ENCODE data around the gene DBN1.

DNA sequence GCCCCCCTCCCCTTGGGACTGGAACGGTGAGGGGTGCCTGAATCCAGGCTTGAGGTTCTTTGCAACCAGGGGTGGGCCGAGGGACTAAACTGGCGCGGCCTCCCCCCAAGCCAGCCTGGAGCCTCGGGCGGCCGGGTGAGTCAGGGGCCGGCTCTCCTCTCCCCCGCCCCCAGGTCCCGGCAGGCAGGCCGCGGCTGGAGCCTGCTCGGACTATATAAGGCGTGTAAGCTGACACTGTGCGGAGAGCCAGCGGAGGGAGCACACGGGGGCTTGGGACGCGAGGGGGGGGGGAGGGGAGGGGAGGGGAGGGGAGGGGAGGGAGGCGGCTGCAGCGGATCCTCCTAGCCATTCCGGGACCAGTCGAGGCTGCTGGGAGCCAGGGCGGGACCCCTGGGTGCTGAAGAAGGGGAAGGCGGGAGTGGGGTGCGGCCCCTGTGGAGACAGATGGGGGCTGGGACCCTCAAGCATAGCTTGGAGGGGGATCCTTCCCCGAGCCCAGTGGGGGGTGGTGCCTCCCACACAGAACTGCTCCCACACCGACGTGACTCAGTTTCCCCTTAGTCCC, 23.4 kb upstream of the DBN1 start:
- TF ChIP-seq, protein P1, sequence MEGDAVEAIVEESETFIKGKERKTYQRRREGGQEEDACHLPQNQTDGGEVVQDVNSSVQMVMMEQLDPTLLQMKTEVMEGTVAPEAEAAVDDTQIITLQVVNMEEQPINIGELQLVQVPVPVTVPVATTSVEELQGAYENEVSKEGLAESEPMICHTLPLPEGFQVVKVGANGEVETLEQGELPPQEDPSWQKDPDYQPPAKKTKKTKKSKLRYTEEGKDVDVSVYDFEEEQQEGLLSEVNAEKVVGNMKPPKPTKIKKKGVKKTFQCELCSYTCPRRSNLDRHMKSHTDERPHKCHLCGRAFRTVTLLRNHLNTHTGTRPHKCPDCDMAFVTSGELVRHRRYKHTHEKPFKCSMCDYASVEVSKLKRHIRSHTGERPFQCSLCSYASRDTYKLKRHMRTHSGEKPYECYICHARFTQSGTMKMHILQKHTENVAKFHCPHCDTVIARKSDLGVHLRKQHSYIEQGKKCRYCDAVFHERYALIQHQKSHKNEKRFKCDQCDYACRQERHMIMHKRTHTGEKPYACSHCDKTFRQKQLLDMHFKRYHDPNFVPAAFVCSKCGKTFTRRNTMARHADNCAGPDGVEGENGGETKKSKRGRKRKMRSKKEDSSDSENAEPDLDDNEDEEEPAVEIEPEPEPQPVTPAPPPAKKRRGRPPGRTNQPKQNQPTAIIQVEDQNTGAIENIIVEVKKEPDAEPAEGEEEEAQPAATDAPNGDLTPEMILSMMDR (IDR thresholded peaks at IDR 0.05), result no peak
- TF ChIP-seq EZH2 (IDR thresholded peaks at IDR 0.05), result no peak
